GM12878 (cell line): ENCODE results near the gene TM9SF4. TPM values are rescaled to one million over a fixed set of nuclear protein-coding genes. Genes with fewer than 3 reads are reported as not detected.

Source experiments
- ATAC-seq: fragments of 200-7000 bp; cut with Tn5 transposase; 3 replicates; pipeline ENCODE4 v1.9.1; 2020; ENCODE audit warnings: mild to moderate bottlenecking, moderate library complexity
- BruUV-seq: library from RNA; stranded (reverse); fragments of 400-500 nt; replicated peaks from 2 replicates; lab custom pipeline; 2021; lab: Mats Ljungman, UMichigan
- CTCF ChIA-PET: fragments of 300-600 bp; sonication (Branson Sonifier 250); formaldehyde crosslinking; extraction: SDS; loops from one replicate; lab custom pipeline; 2021; ENCODE audit warnings: inconsistent platforms; lab: Yijun Ruan, JAX
- POLR2A ChIA-PET: fragments of 350-600 bp; formaldehyde crosslinking; extraction: SDS; loops from one replicate; lab custom pipeline; 2021; ENCODE audit warnings: inconsistent platforms; lab: Charles Lee
- RAD21 ChIA-PET: fragments of 300-600 bp; sonication (Branson Sonifier 250); formaldehyde crosslinking; loops from one replicate; lab custom pipeline; 2023; ENCODE audit warnings: antibody characterized with exemption; ENCODE audit not compliant: unreplicated experiment; lab: Charles Lee
- SMC1A ChIA-PET: fragments of 300-600 bp; sonication (Branson Sonifier 250); formaldehyde crosslinking; loops from one replicate; lab custom pipeline; 2023; ENCODE audit not compliant: unreplicated experiment, uncharacterized antibody; lab: Charles Lee
- DNase-seq: peaks from one replicate; pipeline ENCODE4 v3.0.0-alpha.2; 2011; ENCODE audit warnings: low read depth, low spot score
- FAIRE-seq: peaks from 3 replicates; lab custom pipeline; 2011; peaks lifted over from hg19 to GRCh38; lab: Jason Lieb, UNC
- H2AFZ ChIP-seq: 2 replicates; pipeline ENCODE4 v1.6.0; 2011; ENCODE audit warnings: low read depth, low read length, control low read depth; ENCODE audit not compliant: control insufficient read depth
- H3K27ac ChIP-seq: 2 replicates; pipeline ENCODE4 v1.5.1; 2011; ENCODE audit warnings: control low read depth; ENCODE audit not compliant: control insufficient read depth, insufficient read depth
- H3K27me3 ChIP-seq, 2 experiments: replicated peaks in 1 of 2; 2 replicates each; pipeline versions ENCODE4 v1.6.0 to v1.6.1; 2011; ENCODE audit warnings: low read length in 1 of 2; ENCODE audit not compliant: control insufficient read depth in 2 of 2, insufficient read depth in 2 of 2
- H3K36me3 ChIP-seq, 2 experiments: 2 replicates each; pipeline ENCODE4 v1.5.1; 2011; ENCODE audit warnings: low read length in 1 of 2; ENCODE audit not compliant: control insufficient read depth in 2 of 2, insufficient read depth in 2 of 2
- H3K4me1 ChIP-seq: 2 replicates; pipeline ENCODE4 v1.6.1; 2011; ENCODE audit warnings: mild to moderate bottlenecking, low read length, moderate library complexity, mixed read lengths; ENCODE audit not compliant: control insufficient read depth, insufficient read depth
- H3K4me2 ChIP-seq: 2 replicates; pipeline ENCODE4 v1.6.0; 2011; ENCODE audit warnings: control low read depth; ENCODE audit not compliant: control insufficient read depth, insufficient read depth
- H3K4me3 ChIP-seq: fragments of 200-600 bp; sonication (generic); 2 replicates; pipeline ENCODE4 v1.5.1; 2016
- H3K79me2 ChIP-seq: 2 replicates; pipeline ENCODE4 v1.6.0; 2011; ENCODE audit warnings: low read length; ENCODE audit not compliant: control insufficient read depth, insufficient read depth
- H3K9ac ChIP-seq: 2 replicates; pipeline ENCODE4 v1.8.0; 2011; ENCODE audit warnings: low read length, control low read depth, mixed read lengths; ENCODE audit not compliant: control insufficient read depth, insufficient read depth
- H3K9me3 ChIP-seq: replicated peaks from 3 replicates; pipeline ENCODE4 v1.5.1; 2011; ENCODE audit warnings: mild to moderate bottlenecking, low read length; ENCODE audit not compliant: control insufficient read depth, insufficient read depth
- H4K20me1 ChIP-seq: 2 replicates; pipeline ENCODE4 v1.6.0; 2011; ENCODE audit not compliant: control insufficient read depth, insufficient read depth
- ASH2L ChIP-seq: fragments of 300-600, 200-600 bp; sonication (generic); IDR thresholded peaks from 2 replicates; pipeline ENCODE4 v1.6.1; 2017; ENCODE audit warnings: low read depth, mild to moderate bottlenecking, borderline replicate concordance
- CREM ChIP-seq: IDR thresholded peaks from 2 replicates; pipeline ENCODE4 v1.6.1; 2014; ENCODE audit warnings: antibody characterized with exemption, low read depth
- EGR1 ChIP-seq, 2 experiments: IDR thresholded peaks; 1 replicate in 1 of 2; 2 replicates in 1 of 2; pipeline ENCODE4 v1.6.1; 2011 to 2012; ENCODE audit warnings: low read depth in 2 of 2, low read length in 2 of 2, borderline replicate concordance in 1 of 2, mild to moderate bottlenecking in 1 of 2, moderate library complexity in 1 of 2
- ELK1 ChIP-seq: IDR thresholded peaks from 2 replicates; pipeline ENCODE4 v1.6.1; 2012; ENCODE audit warnings: low read depth, low read length, improper control_type of control experiment
- FOS ChIP-seq: IDR thresholded peaks from 3 replicates; pipeline ENCODE4 v1.6.1; 2011; ENCODE audit warnings: borderline replicate concordance; ENCODE audit not compliant: insufficient read length; ENCODE audit errors: extremely low read depth
- HSF1 ChIP-seq: fragments of 150-350 bp; IDR thresholded peaks from 2 replicates; pipeline ENCODE4 v1.6.1; 2014; ENCODE audit warnings: mild to moderate bottlenecking, low read depth, low read length
- KDM1A ChIP-seq: fragments of 200-600 bp; sonication (generic); IDR thresholded peaks from 2 replicates; pipeline ENCODE4 v1.6.1; 2016; ENCODE audit warnings: borderline replicate concordance
- KLF5 ChIP-seq: fragments of 450-650 bp; IDR thresholded peaks from 2 replicates; pipeline ENCODE4 v1.6.1; 2014; ENCODE audit warnings: mild to moderate bottlenecking; ENCODE audit not compliant: partially characterized antibody
- MYC ChIP-seq: IDR thresholded peaks from 2 replicates; pipeline ENCODE4 v1.6.1; 2011; ENCODE audit warnings: mild to moderate bottlenecking, low read length, moderate library complexity, inconsistent platforms; ENCODE audit not compliant: insufficient read depth, insufficient replicate concordance, insufficient read length, severe bottlenecking
- PKNOX1 ChIP-seq: fragments of 450-650 bp; IDR thresholded peaks from 2 replicates; pipeline ENCODE4 v1.6.1; 2016; ENCODE audit warnings: mild to moderate bottlenecking
- RAD21 ChIP-seq: IDR thresholded peaks from 2 replicates; pipeline ENCODE4 v1.6.1; 2011; ENCODE audit warnings: mild to moderate bottlenecking, low read depth, low read length, moderate library complexity; ENCODE audit not compliant: insufficient read depth
- SMC3 ChIP-seq: IDR thresholded peaks from 2 replicates; pipeline ENCODE4 v1.6.1; 2011; ENCODE audit warnings: low read length, improper control_type of control experiment, borderline replicate concordance
- ZBTB11 ChIP-seq: fragments of 450-650 bp; formaldehyde crosslinking; IDR thresholded peaks from 2 replicates; pipeline ENCODE4 v1.5.0; 2022; ENCODE audit warnings: mild to moderate bottlenecking, missing genetic modification characterization
- ZNF24 ChIP-seq: fragments of 450-650 bp; IDR thresholded peaks from 2 replicates; pipeline ENCODE4 v1.6.1; 2017; ENCODE audit warnings: antibody characterized with exemption, mild to moderate bottlenecking
- ZZZ3 ChIP-seq: IDR thresholded peaks from 2 replicates; pipeline ENCODE4 v1.6.1; 2011; ENCODE audit warnings: low read depth; ENCODE audit not compliant: control insufficient read depth, insufficient read length
- WGBS: methylation state at CpG from one replicate; pipeline ENCODE4 v1.1.6; 2016; ENCODE audit warnings: low lambda C conversion rate; ENCODE audit not compliant: insufficient replicate concordance, insufficient coverage; ENCODE audit errors: missing lambda C conversion rate; 5-methylcytosine and 5-hydroxymethylcytosine counted together
- in situ Hi-C: fragments of 300-500 bp; cut with MboI; formaldehyde crosslinking; loops from 9 replicates; pipeline ENCODE4 v1.14.3; 2018; ENCODE audit warnings: mixed read lengths
- intact Hi-C: fragments of 100-400 bp; cut with micrococcal nuclease; formaldehyde crosslinking; loops from one replicate; pipeline ENCODE4 v1.14.2; 2022; ENCODE audit not compliant: unreplicated experiment
- polyA plus RNA-seq, 11 experiments: library from polyadenylated mRNA; depleted of rRNA in 4 of 11; unstranded in 6 of 11; stranded (reverse) in 5 of 11; fragments of >200 nt; fragmentation: Nextera tagmentation in 4 of 11; fragmentation: Illumina TruSeq in 1 of 11; extraction: Ambion mirVana in 4 of 11; extraction: Trizol in 1 of 11; gene quantifications; 1 replicate in 1 of 11; 2 replicates in 10 of 11; pipeline versions ENCODE4 v1.2.1 to v1.2.3, GENCODE V29; 2011 to 2016; ENCODE audit warnings: inconsistent platforms in 2 of 11, missing spikeins in 2 of 11, low read depth in 1 of 11
- total RNA-seq, 4 experiments: library from RNA; depleted of rRNA in 3 of 4; stranded (reverse); fragments of >200 nt in 3 of 4; fragmentation: Illumina TruSeq in 1 of 4; extraction: Trizol in 1 of 4; gene quantifications; 2 replicates each; pipeline versions ENCODE4 v1.2.1 to v1.2.3, GENCODE V29; 2013 to 2021

The TM9SF4 gene
- total and polyA plus RNA-seq, 10 of the 15 experiments (the other 5 are each of a cell fraction or from before 2014, with no cell fraction given) = 8.5 to 47.8 (median 24.3) TPM

GRCh38 chr20:32075534-32075933, 34.0 kb upstream of the TM9SF4 start (continued):
- TF ChIP-seq ZZZ3 = no peak

- SMC1A ChIA-PET = no interaction called here
- DNase-seq = no peak
- H2AFZ ChIP-seq = no peak overlapping the region
- no peak for ATAC-seq
- H3K27me3 ChIP-seq = no peaks in the 10 kb centered on the region
- no TSS peak for BruUV-seq
- POLR2A ChIA-PET = no interaction called here
- H3K4me3 ChIP-seq = no peak overlapping the region
- CTCF ChIA-PET = no interaction called here
- H4K20me1 ChIP-seq = no peaks in the 10 kb centered on the region
- no peaks in the 10 kb centered on the region for H3K36me3 ChIP-seq
- H3K9me3 ChIP-seq = no peaks in the 10 kb centered on the region
- no peak overlapping the region for H3K27ac ChIP-seq
- no peak overlapping the region for H3K9ac ChIP-seq
- no peak overlapping the region for H3K4me2 ChIP-seq
- WGBS = 65% methylated on average over 4 of the region's 4 CpGs
- no peaks in the 10 kb centered on the region for H3K4me1 ChIP-seq
- intact Hi-C loops (no loop called here), in situ Hi-C loops (no loop called here)
- no peak for FAIRE-seq
- RAD21 ChIA-PET = no interaction called here
- no peaks in the 10 kb centered on the region for H3K79me2 ChIP-seq
- TF ChIP-seq ASH2L = no peak
- no peak for TF ChIP-seq MYC
- no peak for TF ChIP-seq CREM
- no peak for TF ChIP-seq PKNOX1
- TF ChIP-seq KLF5 = no peak
- TF ChIP-seq HSF1 = no peak
- no peak for TF ChIP-seq KDM1A
- TF ChIP-seq ZBTB11 (CRISPR knock-in tag) = no peak
- TF ChIP-seq RAD21 = no peak
- no peak for TF ChIP-seq ZNF24
- no peak for TF ChIP-seq FOS
- no peak for TF ChIP-seq EGR1 (IDR thresholded peaks at IDR 0.05; ENCODE audit: borderline replicate concordance in 1 of 2, low read depth in 2 of 2, low read length in 2 of 2)
- no peak for TF ChIP-seq SMC3
- no peak for TF ChIP-seq ELK1
Measured at GRCh38 chr20:32077190-32077589, 32.3 kb upstream of the TM9SF4 start.
